GM21576 (cell line): ENCODE results near the gene KCNA5.

Experiments
- ATAC-seq: cut with Tn5 transposase; IDR thresholded peaks from one replicate; pipeline ENCODE4 v1.9.1; 2021; ENCODE audit warnings: mild to moderate bottlenecking, moderate library complexity; ENCODE audit not compliant: unreplicated experiment

Gene KCNA5

GRCh38 chr12:5027046-5027821, 16.4 kb upstream of the KCNA5 start:
- ATAC-seq = no peak

GRCh38 chr12:5030066-5030465, 13.6 kb upstream of the KCNA5 start:
- ATAC-seq = no peak

DNA sequence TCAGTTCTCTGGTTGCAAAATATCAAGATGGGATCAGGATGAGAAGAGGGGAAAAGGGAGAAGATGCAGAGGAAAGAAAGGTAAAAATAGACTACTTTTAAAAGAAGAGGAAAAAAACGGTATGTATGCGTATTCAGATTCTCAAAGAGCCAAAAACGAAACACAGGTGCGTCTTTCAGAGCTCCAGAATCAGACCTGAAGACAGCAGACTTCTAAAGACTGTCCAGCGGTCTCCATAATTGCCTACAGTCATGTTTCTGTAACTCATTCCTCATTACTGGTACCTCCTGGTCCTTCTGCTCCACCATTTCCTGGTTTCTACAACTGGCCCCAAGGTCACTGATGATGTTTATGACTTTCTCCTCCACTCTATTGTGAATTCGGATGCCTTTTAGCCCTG, 12.4 kb upstream of the KCNA5 start:
- no peak for ATAC-seq

GRCh38 chr12:5031958-5032357, 11.7 kb upstream of the KCNA5 start:
- ATAC-seq = no peak

DNA sequence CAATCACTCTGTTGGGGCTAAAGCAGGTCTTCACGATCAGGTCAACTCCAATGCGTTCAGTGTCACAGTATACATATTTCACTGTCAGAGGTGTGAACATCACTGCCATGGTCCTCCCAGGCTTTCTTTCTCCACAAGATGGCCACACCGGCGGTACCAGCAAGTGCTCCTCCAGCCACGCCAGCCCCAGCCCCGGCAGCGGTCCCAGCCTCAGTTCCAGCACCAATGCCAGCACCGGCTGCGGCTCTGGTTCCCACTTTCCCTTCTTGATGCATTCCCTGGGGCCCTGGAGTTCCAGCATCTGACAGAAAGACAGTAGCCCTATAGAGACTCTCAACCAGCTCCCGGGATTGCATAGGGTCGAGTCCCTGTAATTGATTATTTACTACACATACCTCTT, 10.9 kb upstream of the KCNA5 start:
- ATAC-seq = no peak

- no peak for ATAC-seq
These were observed 9.8 kb upstream of the KCNA5 start for GRCh38 chr12:5033883-5034282.

DNA sequence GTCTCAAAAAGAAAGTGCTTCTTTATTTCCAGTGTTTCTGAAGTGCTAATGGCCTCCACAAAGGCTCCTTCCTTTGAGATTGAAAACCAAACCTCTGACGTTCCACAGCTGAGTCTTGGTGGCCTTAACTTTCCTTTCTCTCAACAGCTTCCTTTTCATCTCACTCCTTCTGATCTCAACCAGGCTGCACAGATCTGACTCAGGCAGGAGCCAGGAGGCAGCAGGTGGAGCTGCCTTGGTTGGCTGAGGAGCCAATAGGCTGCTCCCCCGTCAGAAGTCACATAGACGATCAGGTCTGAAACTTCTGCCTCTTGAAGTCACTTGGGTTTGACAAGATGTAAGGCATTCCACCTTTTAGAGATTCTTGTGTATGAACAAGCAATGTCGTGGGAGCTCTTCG, 9.1 kb upstream of the KCNA5 start:
- ATAC-seq = no peak

- no peak for ATAC-seq
These were observed 8.1 kb upstream of the KCNA5 start for GRCh38 chr12:5035618-5036017.

DNA sequence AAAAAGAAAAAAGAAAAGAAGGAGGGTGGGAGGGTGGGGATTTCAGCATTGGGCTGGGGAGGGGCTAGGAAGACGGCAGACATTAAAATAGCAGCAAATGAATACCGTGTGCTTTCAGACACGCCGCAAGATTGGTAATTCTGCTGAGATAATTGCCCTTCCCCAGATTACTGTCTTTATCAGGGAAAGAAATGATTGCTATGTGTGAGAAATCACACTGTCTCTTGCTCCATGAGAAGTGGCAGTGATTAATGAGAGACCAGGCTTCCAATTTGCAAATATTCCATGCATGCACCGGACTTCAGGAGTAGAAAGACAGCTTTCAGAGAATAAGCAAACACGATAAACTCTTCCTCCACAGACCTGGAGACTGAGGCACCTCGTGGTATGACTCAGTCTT, 7.6 kb upstream of the KCNA5 start:
- no peak for ATAC-seq

DNA sequence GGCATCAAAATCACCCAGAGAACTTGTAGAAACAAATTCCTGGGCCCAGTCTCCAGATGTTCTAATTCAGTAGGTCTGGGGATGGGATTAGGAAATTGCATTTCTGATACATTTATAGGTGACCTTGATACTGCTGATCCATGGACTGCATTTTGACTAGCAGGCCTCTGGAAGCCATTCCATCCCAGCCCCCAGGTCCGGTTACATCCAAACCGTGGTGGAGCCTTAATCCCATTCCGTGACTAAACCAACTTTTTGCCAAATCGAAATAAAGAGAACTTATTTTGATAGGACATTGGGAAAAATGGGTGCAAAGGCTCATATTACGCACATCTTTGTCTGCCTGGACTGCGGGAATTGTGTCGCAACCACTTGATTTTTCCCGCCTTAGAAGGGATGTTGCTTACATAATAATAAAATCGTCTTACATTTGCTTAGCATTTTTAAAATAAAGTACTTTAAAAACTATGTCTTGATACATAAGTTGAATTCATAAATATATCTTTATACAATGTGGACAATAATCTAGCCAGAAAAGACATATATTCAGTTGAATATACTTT, 5.8 kb upstream of the KCNA5 start:
- no peak for ATAC-seq

DNA sequence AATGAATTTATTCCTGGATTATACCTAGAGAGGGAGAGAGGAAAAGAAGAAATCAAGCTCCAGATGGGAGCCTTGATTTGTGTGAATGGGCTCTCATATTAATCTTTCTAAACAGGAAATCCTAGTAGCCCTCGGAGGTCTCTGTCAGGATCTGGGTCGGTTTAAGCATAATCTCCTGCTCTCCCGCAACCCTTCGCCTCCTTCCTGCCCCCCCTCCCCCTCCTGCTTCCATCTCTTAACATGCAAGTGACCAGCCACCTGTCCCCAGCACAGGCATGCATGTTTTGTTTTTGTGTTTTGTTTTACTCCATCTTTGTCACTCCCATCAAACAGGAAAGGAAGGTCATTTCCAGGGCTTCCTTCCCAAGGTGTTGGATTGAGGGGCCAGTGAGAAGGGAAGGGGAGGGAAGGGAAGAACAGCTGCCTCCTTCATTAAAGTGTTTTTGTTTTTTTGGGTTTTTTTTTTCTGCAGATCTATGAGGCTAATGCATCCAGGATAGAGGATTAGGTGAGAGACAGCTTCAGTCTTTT, 4.8 kb upstream of the KCNA5 start:
- no peak for ATAC-seq

GRCh38 chr12:5039815-5040214, 3.9 kb upstream of the KCNA5 start:
- no peak for ATAC-seq

DNA sequence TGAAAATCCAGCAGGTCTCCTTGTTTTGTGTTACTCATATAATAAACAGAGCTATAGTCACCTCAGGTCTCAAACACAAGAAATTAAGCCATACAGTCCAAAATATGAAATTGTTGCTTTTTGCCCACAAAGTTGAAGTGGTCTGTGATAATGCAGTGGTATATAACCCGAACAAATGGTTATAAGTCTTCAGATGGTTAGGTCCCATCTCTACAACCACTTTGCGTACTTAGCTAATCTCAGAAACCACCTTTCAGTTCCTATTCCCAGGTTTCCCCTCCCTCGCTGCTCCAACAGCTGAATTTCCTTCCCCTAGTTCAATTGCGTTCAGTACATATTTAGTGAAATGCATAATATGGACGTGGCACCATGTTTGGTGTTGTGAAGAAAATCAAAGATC, 3.3 kb upstream of the KCNA5 start:
- ATAC-seq = no peak

DNA sequence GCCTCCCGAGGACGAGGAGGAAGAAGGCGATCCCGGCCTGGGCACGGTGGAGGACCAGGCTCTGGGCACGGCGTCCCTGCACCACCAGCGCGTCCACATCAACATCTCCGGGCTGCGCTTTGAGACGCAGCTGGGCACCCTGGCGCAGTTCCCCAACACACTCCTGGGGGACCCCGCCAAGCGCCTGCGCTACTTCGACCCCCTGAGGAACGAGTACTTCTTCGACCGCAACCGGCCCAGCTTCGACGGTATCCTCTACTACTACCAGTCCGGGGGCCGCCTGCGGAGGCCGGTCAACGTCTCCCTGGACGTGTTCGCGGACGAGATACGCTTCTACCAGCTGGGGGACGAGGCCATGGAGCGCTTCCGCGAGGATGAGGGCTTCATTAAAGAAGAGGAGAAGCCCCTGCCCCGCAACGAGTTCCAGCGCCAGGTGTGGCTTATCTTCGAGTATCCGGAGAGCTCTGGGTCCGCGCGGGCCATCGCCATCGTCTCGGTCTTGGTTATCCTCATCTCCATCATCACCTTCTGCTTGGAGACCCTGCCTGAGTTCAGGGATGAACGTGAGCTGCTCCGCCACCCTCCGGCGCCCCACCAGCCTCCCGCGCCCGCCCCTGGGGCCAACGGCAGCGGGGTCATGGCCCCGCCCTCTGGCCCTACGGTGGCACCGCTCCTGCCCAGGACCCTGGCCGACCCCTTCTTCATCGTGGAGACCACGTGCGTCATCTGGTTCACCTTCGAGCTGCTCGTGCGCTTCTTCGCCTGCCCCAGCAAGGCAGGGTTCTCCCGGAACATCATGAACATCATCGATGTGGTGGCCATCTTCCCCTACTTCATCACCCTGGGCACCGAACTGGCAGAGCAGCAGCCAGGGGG, 979 bp downstream of the KCNA5 start:
- ATAC-seq = no peak

DNA sequence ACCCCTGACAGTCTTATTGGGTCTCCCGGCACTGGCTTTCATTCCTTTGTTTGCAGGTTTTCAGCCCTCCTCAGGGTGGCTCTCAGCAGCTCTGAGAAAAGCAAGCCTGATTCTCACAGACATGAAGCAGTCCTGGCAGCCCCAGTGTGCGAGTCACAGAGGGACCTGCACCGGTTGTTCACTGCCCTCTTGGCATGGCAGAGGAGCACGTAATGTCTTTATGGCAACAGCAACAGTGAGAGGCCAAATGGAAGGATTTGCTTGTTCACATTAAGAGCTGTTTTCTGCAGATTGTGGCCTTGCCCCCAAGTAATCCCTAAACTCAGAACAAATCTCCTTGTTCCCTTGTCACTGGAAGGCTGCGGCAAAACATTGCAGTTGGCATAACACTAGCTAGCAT, 3.4 kb downstream of the KCNA5 start:
- no peak for ATAC-seq

DNA sequence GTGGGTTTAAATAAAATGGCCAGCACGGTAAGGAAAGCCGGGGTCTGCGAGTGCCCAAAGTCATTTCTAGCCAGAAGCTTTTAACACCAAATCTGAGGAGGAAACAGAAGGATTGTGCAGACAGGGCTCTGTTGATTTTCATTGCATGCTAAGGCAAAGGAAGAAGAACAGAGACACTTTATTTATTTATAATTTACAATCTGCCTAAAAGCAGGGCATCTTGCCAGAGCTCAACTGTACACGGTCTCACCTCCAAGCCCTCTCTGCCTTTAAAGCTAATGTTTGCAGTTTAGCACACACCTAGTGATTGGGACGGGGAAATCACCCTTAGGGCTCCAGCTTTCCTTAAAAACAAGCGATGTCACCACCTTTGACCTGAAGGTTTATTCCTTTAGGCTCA, 4.0 kb downstream of the KCNA5 start:
- ATAC-seq = no peak

DNA sequence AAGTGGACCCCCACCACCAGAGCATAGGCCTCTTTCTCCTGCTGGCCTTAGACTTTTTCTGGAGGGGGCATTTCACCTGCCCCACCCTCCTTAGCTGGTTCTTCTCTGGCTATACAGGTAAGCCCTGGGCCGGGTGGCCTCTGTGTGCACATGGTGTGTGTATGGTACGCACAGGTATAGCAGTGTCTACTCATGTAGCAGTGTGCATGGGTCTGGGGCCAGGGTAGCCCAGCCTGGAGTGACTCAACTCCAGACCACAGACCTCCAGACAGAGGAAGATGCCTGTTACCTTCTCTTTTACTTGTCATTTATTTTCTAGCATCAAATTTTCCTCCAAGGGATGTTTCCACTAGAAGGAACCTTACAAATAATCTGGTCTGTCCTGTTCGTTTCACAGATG, 6.9 kb downstream of the KCNA5 start:
- no peak for ATAC-seq

GRCh38 chr12:5051334-5051733, 7.7 kb downstream of the KCNA5 start:
- no peak for ATAC-seq

DNA sequence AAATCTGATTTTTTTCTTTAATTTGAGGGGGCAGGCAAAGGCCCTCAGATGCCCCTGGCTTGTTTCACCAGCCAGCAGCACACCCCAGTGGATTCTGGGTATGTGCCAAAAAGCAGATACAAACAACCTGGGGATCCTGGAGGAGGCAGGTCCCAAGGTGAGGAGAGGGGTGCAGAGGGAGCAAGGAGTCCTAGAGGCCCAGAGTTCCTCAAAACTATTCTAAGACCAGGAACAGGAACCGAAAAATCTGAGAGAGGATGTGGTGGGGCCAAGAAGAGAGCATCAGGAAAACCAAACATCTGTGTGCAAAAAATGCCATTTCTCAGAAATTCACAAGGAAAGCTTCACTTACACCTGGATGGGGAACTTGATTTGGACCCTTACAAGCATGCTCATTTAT, 8.2 kb downstream of the KCNA5 start:
- ATAC-seq = no peak

- no peak for ATAC-seq
These were observed 8.7 kb downstream of the KCNA5 start for GRCh38 chr12:5052348-5052747.

- ATAC-seq = no peak
These were observed 15.7 kb downstream of the KCNA5 start for GRCh38 chr12:5059358-5059757.

DNA sequence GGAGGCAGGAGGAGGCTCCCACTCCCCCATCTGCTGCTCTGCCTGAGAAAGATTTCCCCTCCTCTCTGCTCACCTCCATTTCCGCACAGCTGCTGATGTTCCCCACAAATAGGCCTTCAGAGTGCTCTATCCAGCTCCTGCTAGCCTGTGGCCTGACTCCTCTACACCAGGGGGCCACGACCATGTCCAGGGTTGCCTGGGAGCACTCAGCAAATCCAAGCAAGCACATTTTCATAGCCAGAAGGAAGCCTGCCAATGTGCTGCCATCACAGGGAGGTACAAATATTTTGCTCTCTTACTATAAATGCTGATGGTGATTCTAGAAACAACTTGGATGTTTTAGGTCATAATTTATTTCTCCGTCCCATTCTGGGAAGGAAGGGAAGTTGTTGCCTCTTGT, 17.3 kb downstream of the KCNA5 start:
- no peak for ATAC-seq
